Stimulated activated CD8-positive, alpha-beta memory T cell treated with anti-CD3 and anti-CD28 coated beads, Interleukin-7, amount 100 ng/mL, for 4 hours (primary cell): ENCODE results near the gene NUP85.
"Not testable (repeated sequence)": the region's sequence is repeated elsewhere in the genome, so short reads cannot be mapped to it uniquely, and the experiment has no call there.

Experiments
- DNase-seq, 2 donors: peaks; one replicate each; pipeline ENCODE4 v3.0.0-alpha.2; 2020; ENCODE audit warnings: low read depth in 2 of 2

The NUP85 gene

GRCh38 chr17:75269844-75270217, 64.4 kb downstream of the NUP85 start:
- no peak for DNase-seq

GRCh38 chr17:75270218-75270965, 64.9 kb downstream of the NUP85 start:
- peak; percentile 12 to 42 for DNase-seq

- DNase-seq = no peak
Observed at GRCh38 chr17:75270966-75271232, 65.4 kb downstream of the NUP85 start, which contains the start of gene MIF4GD. Gene MIF4GD, minus strand, starts transcription at chr17:75271231. Its CDS starts 1,036 bp downstream, at chr17:75270195.

GRCh38 chr17:75271233-75271954, 65.9 kb downstream of the NUP85 start:
- DNase-seq = peak; percentile 66 to 85

- no peak for DNase-seq
Observed at GRCh38 chr17:75271955-75272847, 66.7 kb downstream of the NUP85 start.

- no peak for DNase-seq
Observed at GRCh38 chr17:75272848-75273184, 67.3 kb downstream of the NUP85 start.

- no peak for DNase-seq
Observed at GRCh38 chr17:75273977-75274708, 68.7 kb downstream of the NUP85 start.

- DNase-seq = no peak
Observed at GRCh38 chr17:75277664-75278071, 72.2 kb downstream of the NUP85 start.

- not testable (repeated sequence) for DNase-seq
Observed at GRCh38 chr17:75280189-75280588, 74.7 kb downstream of the NUP85 start.

- no peak for DNase-seq
Observed at GRCh38 chr17:75285123-75285522, 79.6 kb downstream of the NUP85 start.
